GM19372 (cell line): ENCODE data around the gene SUCO.
"Not testable (repeated sequence)": the region's sequence is repeated elsewhere in the genome, so short reads cannot be mapped to it uniquely, and the experiment has no call there.

ENCODE experiments used
- ATAC-seq: cut with Tn5 transposase; IDR thresholded peaks from one replicate; pipeline ENCODE4 v1.9.1; 2021; ENCODE audit warnings: mild to moderate bottlenecking, low read depth, moderate library complexity; ENCODE audit not compliant: unreplicated experiment

Gene SUCO

DNA sequence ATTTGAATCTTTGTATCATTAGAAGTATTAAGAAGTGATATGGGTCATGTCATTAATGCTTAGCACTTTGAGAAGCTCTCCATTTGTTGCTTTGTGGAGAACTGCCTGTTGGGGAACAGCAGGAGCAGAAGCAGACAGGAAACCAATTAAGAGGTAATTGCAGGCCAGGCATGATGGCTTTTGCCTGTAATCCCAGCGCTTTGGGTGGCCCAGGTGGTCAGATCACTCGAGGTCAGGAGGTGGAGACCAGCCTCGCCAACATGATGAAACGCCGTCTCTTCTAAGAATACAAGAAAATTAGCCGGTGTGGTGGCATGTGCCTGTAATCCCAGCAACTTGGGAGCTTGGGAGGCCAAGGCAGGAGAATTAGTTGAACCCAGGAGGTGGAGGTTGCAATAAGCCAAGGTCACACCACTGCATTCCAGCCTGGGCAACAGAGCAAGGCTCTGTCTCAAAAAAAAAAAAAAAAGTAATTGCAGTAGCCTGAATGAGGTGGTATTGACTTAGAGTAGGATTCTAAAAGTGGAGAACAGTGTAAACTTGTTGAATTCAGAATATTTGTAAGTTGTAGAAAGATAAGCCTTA is 68.2 kb downstream of the SUCO start:
- no peak for ATAC-seq

DNA sequence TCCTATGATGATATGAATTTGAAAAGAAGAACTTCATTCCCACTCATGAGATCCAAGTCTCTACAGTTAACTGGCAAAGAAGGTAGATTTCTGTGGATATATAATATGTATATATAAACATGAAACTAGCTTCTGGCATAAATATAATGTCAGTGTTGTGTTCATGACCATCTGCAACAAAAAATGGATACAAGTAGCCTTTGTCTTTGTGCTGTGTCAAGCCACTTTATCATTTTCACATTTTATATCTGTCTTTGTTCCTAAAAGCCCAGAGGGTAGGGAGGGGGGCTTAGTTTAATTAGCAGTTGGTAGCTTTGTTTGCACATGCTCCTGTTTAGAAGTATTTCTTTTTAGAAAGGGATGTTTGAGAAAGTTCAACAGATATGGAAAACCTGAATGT is 69.8 kb downstream of the SUCO start:
- no peak for ATAC-seq

DNA sequence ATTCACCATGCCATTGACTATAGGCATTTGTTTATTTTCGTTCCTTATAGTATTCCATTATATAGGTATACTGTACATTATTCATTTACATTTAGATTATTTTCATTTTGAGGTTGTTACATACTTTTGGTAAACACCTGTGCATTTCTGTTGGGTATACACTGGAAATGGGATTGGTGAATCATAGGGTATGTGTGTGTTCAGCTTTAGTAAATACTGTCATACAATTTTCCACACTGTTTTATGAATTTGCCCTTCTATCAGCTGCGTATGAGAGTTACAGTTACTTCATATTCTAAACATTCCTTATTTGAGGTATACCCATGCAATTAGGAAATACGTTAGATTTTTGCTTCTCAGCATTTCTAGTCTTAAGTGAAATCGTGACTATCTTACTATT is 70.9 kb downstream of the SUCO start:
- ATAC-seq = no peak

GRCh38 chr1:172605641-172606040 is 72.7 kb downstream of the SUCO start:
- ATAC-seq = no peak

- no peak for ATAC-seq
These were observed 74.2 kb downstream of the SUCO start for GRCh38 chr1:172607145-172607544.

DNA sequence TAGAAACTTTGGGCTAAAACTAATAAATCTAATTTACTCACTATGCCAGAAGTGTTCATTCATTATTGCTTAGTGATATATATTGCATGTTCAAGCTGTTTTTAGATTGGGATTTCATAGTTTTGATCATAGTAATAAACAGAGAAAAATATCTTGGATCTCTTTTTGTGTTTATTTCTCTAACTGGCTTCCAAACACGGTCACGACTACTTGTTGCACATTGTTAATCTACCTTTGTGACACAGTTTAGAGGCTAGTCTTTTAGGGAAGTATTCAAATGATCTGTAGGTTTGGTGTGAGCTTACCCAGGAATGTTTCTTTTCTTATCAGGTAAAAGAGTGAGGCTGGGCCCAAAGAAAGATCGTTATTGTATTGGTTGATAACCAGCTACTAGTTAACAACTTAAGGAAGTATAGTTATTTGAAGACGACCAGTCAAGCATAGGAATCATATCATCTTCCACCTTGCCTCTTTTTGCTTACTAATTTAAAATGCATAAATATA is 75.2 kb downstream of the SUCO start:
- ATAC-seq = no peak

DNA sequence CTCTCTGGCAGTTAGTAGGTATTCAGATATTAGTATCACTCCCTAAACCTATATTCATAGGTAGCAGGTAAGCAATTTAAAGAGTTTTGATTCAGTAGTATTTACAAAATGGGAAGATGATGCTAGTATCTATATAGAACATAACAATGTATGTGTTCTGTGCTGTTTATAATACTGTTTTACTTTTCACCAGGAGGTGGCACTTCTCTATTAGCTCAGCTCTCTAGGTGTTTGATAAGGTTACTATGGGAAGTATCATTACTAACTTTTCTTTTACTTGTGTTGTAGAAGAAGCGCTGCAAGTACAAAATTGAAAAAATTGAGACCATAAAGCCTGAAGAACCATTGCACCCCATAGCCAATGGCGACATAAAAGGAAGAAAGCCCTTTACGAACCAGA is 76.6 kb downstream of the SUCO start:
- no peak for ATAC-seq

DNA sequence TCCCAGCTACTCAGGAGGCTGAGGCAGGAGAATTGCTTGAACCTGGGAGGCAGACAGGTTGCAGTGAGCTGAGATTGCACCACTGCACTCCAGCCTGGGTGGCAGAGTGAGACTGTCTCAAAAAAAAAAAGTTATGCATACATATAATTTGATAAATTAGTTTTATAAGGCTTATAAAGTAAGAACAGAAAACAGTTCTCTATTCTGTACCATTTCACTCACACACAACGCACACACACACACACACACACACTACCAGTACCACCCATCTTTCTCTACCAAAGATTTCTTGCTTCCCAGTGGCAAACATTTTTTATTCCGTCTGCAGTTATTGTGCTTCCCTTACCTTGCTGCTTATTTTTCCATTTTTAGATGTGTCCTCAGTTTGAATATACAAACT is 79.5 kb downstream of the SUCO start:
- no peak for ATAC-seq

DNA sequence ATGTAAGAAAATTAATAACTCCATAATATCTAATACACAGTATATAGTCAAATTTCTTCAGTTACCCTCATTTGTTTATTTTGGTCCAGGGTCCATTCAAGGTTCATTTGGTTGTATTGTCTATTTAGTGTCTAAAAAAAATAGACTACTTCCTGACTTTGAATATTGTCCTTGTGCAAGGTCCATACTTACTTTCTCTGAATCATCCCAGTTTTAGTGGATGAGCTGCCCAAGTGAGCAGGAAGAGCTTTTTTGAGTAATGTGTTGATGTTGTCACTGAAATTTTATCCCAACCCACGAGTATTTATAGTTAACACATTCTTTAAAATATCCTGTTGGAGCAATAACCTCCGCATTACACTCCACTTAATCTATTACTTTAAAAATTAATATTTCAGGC is 80.3 kb downstream of the SUCO start:
- no peak for ATAC-seq

DNA sequence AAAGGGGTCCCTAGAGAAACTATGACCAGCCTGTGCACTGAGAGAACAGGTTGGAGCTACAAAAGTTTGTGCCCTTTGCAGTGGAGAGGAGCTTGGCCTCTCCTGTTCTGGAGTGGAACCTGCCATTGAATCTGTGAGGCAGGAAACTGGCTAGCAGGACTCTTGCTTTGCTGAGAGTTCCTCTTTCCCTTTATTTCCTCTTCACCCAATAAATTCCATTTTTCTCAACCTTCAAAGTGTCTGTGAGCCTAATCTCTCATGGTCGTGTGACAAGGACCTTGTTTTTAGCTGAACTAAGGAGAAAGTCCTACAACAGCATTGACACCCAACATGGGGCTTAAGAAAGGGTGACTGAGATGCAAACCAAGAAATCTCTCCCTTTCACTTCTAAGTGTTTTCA is 83.2 kb downstream of the SUCO start:
- no peak for ATAC-seq

- ATAC-seq = no peak
These were observed 83.7 kb downstream of the SUCO start for GRCh38 chr1:172616636-172617035.

- ATAC-seq = not testable (repeated sequence)
These were observed 87.7 kb downstream of the SUCO start for GRCh38 chr1:172620603-172621002.

DNA sequence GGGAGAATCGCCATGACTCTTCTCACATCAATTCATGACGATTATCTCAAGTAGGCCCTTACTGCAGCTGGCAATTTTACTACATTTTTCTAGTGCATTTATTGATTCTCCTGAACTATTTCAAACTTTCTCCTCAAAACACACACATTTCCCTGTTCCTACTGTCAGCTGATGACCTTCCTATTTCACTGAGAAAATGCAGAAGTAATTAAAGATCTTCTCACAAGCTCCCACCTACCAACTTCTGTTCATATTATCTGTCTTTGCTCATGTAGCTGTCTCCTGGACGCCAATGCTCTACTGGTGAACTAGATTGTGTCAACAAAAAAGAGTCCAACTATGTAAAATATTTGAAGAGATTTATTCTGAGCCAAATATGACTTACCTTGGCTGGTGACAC is 89.6 kb downstream of the SUCO start:
- no peak for ATAC-seq

DNA sequence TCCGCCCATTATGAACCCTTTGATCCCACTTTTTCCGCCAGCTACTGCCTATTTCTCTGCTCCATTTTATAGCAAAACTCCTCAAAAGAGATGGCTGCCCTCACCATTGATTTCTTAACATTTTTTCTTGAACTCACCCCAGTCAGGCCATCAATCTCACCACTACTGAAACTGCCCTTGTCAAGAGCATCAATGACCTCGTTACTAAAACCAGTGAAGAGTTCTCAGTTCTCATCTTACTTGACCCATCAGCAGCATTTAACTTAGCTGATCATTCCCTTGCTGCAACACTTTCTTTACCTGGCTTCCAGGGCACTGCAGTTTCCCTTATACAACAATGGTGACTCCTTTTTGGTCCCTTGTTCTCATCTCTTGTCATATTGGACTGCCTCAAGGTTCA is 90.8 kb downstream of the SUCO start:
- no peak for ATAC-seq

DNA sequence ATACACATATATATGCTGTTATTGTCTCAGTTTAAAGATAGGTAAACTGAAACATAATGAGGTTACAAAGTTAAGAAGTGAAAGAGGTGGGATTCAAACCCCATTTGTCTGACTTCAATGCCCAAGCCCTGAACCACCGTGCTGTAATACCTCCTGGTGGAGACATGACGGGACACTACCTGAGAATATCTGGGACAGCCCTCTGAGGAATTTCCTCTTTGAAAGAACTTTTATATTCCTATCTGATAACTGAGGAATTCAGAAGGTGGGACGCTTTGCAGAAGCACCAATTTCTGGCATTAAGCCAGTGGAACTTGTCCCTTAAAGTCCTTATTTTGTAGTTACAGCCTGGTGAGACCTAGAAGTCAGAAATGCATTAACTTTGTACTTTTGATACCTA is 93.9 kb downstream of the SUCO start:
- no peak for ATAC-seq

DNA sequence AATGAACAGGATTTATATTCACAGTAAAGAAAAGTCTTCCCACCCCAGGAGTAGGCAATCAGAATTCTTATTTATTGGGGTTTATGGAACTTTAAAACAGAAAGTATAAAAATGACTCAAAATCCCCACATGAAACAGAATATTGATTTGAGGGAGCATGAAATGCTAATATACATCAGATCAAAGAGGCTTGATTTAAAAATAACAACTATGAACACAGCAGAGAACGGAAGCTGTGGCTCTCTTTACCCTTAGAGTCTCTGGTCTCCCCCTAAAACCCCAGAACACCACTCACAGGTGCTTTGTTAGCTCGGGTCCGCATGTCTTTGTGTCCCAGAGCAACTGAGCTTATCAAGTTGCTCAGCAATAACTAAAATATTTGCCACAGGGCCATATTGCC is 94.8 kb downstream of the SUCO start:
- ATAC-seq = no peak

GRCh38 chr1:172628401-172628800 is 95.5 kb downstream of the SUCO start:
- no peak for ATAC-seq

DNA sequence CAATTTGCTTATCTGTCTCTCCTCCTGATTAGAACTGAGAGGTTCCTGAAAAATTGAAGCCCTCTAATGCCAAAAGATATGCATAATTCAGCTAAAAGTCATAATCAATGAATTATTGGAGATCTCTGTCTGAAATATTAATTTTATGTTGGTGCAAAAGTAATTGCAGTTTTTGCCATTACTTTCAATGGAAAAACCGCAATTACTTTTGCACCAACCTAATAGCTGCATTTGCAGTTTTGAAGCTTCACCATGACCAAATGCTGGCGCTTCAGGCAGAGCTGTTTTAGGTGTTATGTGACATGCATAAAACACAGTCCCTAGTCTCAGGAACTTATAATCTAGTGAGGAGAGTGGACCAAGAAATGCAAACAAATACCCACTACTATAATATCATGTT is 96.2 kb downstream of the SUCO start:
- ATAC-seq = no peak

DNA sequence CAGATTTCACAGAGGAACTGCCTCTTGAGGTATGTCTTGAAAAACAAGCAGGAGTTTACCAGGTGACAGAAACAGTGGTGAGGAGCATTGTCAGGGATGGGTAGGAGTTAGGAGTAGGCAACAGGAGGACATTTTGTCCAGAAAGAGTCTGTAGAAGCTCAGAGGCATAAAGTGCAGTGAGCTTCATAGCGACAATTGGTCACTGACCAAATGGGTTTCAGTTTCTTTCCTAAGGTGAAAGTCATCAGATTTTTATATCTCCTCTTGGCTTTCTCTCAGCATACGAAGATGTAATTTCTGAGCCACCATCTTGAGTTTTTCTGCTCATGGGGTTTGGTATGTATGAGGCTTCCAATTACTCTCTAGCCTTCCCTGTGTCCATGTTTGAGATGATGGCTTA is 96.7 kb downstream of the SUCO start:
- ATAC-seq = no peak

DNA sequence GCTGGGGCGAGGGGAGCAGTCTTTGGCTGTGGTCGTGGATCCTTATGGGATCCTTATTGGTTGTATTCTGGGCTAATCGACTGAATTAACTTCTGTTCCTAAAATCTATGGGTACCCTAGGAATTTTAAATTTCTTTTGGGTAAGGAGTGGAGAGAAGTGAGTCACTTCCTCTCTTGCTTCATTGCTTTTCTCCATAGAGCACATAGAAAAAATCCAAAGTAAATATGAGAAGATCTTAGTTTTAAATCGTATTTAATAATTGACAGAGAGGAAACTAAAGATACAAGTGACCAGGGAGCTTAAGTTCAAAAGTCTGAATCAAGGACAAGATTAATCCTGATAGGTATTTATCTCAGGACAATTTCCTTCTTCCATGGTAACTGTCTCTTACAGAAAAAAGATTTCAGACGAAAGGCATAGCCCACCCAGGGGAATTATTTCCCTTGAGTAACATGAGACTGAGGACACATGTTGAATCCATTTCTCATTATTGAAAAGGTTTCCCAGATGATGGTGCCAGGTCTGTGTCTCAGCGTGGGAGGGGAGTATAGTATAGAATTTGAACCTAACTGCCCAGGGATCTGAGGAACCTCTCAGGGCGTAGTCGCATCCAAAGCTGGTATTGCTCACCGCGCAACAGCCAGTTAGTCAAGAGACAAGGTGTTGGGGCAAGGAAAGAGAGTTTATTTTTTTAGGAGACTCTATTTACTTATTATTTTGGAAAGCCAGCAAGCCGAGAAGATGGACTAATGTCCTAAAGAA is 97.3 kb downstream of the SUCO start:
- ATAC-seq = no peak

DNA sequence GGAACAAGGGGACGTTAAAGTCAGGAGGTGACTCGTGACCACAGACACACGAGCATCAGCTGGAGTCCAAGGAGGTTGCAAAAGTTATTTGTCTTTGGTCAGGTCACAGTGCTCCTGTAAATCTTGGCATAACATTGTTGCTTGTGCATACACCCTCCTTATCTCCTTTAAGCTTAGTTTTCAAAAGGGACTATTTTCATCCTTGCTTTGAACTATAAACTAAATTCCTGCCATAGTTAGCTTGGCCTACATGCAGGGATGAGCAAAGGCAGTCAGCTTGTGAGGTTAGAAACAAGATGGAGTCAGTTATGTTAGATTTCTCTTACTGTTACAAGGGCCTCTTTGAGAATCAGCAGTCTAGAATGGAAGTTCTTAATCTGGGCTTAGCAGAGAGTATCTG is 97.9 kb downstream of the SUCO start:
- no peak for ATAC-seq

DNA sequence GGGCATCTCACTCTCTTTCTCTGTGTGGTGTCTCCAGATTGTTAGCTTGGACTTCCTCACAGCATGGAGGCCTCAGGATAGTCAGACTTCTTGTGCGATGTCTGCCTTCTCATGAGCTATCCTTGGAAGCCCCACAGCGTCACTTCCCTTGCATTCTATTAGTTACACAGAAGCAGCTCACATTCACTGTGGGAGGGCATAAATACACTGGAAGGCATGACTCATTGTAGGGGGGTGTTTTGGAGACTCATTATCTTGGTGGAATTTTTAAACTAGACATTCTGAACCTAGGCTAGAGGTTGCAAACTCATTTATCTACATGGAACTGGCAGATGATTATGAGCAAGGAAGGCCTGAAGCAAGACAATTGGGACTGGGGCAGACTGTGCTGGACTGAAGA is 104.6 kb downstream of the SUCO start:
- ATAC-seq = no peak
